ENCODE results near the gene ARRB1. TPM values are rescaled to one million over a fixed set of nuclear protein-coding genes. Genes with fewer than 3 reads are reported as not detected.

Gene ARRB1
- total and polyA plus RNA-seq, 2 of the 13 experiments (the other 11 are each of a cell fraction or from before 2014, with no cell fraction given), result 22.5 to 35.7 TPM

DNA sequence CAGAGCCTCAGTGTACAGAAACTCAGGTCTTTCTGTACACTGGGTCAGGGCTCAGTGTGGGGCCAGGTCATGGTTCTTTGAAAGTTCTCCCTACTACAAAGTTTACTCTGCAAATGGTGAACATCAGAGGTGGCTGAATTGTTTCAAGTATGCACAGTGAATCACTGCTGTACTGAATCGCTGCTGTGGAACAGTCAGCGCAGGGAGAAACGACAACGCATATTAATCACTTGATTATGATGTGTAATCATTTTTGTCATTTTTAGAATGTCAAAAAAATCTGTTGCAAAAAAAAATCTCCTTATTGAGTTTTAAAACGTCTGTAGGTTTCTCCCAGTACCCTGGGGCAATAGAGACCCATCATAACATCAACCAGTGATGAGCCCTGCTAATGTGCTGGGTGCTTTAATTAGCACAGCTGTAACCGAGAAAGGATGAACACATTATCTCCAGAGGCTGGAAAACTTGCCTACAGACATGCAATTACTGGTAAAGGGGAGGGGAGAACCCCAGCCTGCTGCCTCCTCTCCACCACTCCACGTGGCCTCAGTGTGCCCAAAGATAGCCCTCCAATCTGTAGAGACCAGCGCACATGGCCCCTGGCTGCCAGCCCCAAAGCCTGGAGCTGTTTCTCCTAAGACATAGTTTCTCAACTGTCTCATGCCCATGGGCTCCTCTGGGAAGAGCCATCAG is 12.8 kb downstream of the ARRB1 start (continued):
- no peak for TF ChIP-seq KDM1A (CRISPR knock-in tag; IDR thresholded peaks at IDR 0.05)
- TF ChIP-seq ZFP62 (CRISPR knock-in tag; IDR thresholded peaks at IDR 0.05), result no peak
- no peak for TF ChIP-seq ZNF605 (CRISPR knock-in tag; IDR thresholded peaks at IDR 0.05)
- TF ChIP-seq ELF1 (CRISPR knock-in tag; IDR thresholded peaks at IDR 0.05), result no peak
- TF ChIP-seq, protein P1, sequence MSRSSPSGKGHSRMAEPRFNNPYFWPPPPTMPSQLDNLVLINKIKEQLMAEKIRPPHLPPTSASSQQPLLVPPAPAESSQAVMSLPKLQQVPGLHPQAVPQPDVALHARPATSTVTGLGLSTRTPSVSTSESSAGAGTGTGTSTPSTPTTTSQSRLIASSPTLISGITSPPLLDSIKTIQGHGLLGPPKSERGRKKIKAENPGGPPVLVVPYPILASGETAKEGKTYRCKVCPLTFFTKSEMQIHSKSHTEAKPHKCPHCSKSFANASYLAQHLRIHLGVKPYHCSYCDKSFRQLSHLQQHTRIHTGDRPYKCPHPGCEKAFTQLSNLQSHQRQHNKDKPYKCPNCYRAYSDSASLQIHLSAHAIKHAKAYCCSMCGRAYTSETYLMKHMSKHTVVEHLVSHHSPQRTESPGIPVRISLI (CRISPR knock-in tag; IDR thresholded peaks at IDR 0.05; ENCODE audit: borderline replicate concordance), result no peak

DNA sequence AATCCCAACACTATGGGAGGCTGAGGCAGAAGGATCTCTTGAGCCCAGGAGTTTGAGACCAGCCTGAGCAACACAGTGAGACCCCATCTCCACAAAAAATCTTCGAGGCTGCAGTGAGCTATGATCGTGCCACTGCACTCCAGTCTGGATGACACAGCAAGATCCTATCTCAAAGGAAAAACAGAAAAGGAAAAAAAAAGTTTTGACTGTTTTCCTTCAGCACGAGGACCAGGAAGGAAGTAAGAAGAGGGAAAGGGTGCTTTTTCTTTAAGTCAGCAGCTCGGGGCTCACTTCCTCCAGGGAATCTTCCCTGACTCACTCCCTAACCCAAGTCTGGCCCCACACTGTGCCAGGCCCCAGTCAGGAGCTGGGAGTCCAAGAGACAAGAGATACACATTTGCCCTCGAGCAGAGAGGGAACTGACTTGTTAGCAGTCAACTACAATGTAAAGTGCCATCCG is 14.2 kb downstream of the ARRB1 start:
- H3K4me2 ChIP-seq (ENCODE audit: low read depth, low read length), result no peak overlapping the region
- peaks cover 68% of the 10 kb centered on the region for H3K79me2 ChIP-seq (ENCODE audit: insufficient read depth, low read length)
- peaks cover 50% of the 10 kb centered on the region for H3K4me1 ChIP-seq (ENCODE audit: insufficient read depth, low read length)
- H3K36me3 ChIP-seq (replicated peaks in 1 of 2; ENCODE audit: control insufficient read depth in 1 of 2, insufficient read depth in 2 of 2, low read length in 2 of 2), result peaks cover 10% of the 10 kb centered on the region in 2 experiments; a peak in 3 of 5 replicates
- no peaks in the 10 kb centered on the region for H3K9me3 ChIP-seq (ENCODE audit: low read length)
- H3K9ac ChIP-seq (ENCODE audit: insufficient read depth, low read depth, low read length), result no peak overlapping the region
- CTCF ChIA-PET (ENCODE audit: low intra/inter-chr PET ratio, low total read pairs), result no interaction called here
- no peak for ATAC-seq
- in situ Hi-C loops (cut with HindIII; ENCODE audit: extremely low pct_ligation_motif_present, low pct_unique_long_range_greater_than_20kb) (no loop called here), intact Hi-C loops (cut with micrococcal nuclease; ENCODE audit: unreplicated experiment) (no loop called here)
- no peak overlapping the region for H3K27ac ChIP-seq (ENCODE audit: extremely low read length, insufficient read depth, low read length)
- POLR2A ChIA-PET, result no interaction called here
- no peak for FAIRE-seq
- no peak for DNase-seq (ENCODE audit: low spot score)
- H3K27me3 ChIP-seq (ENCODE audit: control insufficient read depth in 1 of 2, insufficient read depth in 2 of 2, low read length in 2 of 2), result no peaks in the 10 kb centered on the region
- no TSS peak for BruUV-seq (replicated peaks)
- peaks cover 52% of the 10 kb centered on the region for H4K20me1 ChIP-seq (ENCODE audit: insufficient read depth, low read length)
- H2AFZ ChIP-seq (ENCODE audit: low read length), result no peak overlapping the region
- H3K4me3 ChIP-seq (replicated peaks in 1 of 3; ENCODE audit: insufficient read depth in 1 of 3, low read depth in 2 of 3, low read length in 3 of 3), result no peak overlapping the region
- 95% methylated on average over 5 of the region's 6 CpGs for WGBS (ENCODE audit: low lambda C conversion rate)
- TF ChIP-seq KLF12 (CRISPR knock-in tag; IDR thresholded peaks at IDR 0.05; ENCODE audit: borderline replicate concordance) (no peak), ZNF33A (CRISPR knock-in tag; IDR thresholded peaks at IDR 0.05; ENCODE audit: borderline replicate concordance) (no peak), SYNCRIP (IDR thresholded peaks at IDR 0.05; ENCODE audit: insufficient read depth, low read depth, low read length) (no peak), PHB2 (IDR thresholded peaks at IDR 0.05; ENCODE audit: partially characterized antibody) (no peak), FOSL2 (CRISPR knock-in tag; IDR thresholded peaks at IDR 0.05) (no peak), ARNT (IDR thresholded peaks at IDR 0.05) (no peak), ZNF672 (CRISPR knock-in tag; IDR thresholded peaks at IDR 0.05) (no peak), HCFC1 (IDR thresholded peaks at IDR 0.05; ENCODE audit: low read depth, low read length) (no peak), SP5 (CRISPR knock-in tag; IDR thresholded peaks at IDR 0.05; ENCODE audit: borderline replicate concordance, low read depth) (no peak)
- TF ChIP-seq, protein P2, sequence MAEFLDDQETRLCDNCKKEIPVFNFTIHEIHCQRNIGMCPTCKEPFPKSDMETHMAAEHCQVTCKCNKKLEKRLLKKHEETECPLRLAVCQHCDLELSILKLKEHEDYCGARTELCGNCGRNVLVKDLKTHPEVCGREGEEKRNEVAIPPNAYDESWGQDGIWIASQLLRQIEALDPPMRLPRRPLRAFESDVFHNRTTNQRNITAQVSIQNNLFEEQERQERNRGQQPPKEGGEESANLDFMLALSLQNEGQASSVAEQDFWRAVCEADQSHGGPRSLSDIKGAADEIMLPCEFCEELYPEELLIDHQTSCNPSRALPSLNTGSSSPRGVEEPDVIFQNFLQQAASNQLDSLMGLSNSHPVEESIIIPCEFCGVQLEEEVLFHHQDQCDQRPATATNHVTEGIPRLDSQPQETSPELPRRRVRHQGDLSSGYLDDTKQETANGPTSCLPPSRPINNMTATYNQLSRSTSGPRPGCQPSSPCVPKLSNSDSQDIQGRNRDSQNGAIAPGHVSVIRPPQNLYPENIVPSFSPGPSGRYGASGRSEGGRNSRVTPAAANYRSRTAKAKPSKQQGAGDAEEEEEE (CRISPR knock-in tag; IDR thresholded peaks at IDR 0.05; ENCODE audit: borderline replicate concordance), result no peak
- TF ChIP-seq, protein P3, sequence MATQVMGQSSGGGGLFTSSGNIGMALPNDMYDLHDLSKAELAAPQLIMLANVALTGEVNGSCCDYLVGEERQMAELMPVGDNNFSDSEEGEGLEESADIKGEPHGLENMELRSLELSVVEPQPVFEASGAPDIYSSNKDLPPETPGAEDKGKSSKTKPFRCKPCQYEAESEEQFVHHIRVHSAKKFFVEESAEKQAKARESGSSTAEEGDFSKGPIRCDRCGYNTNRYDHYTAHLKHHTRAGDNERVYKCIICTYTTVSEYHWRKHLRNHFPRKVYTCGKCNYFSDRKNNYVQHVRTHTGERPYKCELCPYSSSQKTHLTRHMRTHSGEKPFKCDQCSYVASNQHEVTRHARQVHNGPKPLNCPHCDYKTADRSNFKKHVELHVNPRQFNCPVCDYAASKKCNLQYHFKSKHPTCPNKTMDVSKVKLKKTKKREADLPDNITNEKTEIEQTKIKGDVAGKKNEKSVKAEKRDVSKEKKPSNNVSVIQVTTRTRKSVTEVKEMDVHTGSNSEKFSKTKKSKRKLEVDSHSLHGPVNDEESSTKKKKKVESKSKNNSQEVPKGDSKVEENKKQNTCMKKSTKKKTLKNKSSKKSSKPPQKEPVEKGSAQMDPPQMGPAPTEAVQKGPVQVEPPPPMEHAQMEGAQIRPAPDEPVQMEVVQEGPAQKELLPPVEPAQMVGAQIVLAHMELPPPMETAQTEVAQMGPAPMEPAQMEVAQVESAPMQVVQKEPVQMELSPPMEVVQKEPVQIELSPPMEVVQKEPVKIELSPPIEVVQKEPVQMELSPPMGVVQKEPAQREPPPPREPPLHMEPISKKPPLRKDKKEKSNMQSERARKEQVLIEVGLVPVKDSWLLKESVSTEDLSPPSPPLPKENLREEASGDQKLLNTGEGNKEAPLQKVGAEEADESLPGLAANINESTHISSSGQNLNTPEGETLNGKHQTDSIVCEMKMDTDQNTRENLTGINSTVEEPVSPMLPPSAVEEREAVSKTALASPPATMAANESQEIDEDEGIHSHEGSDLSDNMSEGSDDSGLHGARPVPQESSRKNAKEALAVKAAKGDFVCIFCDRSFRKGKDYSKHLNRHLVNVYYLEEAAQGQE (IDR thresholded peaks at IDR 0.05; ENCODE audit: borderline replicate concordance in 1 of 2, low read depth in 1 of 2, low read length in 2 of 2), result no peak
